ENCODE results near the gene CENPP.

- TF ChIP-seq, protein P1, sequence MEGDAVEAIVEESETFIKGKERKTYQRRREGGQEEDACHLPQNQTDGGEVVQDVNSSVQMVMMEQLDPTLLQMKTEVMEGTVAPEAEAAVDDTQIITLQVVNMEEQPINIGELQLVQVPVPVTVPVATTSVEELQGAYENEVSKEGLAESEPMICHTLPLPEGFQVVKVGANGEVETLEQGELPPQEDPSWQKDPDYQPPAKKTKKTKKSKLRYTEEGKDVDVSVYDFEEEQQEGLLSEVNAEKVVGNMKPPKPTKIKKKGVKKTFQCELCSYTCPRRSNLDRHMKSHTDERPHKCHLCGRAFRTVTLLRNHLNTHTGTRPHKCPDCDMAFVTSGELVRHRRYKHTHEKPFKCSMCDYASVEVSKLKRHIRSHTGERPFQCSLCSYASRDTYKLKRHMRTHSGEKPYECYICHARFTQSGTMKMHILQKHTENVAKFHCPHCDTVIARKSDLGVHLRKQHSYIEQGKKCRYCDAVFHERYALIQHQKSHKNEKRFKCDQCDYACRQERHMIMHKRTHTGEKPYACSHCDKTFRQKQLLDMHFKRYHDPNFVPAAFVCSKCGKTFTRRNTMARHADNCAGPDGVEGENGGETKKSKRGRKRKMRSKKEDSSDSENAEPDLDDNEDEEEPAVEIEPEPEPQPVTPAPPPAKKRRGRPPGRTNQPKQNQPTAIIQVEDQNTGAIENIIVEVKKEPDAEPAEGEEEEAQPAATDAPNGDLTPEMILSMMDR (IDR thresholded peaks at IDR 0.05; ENCODE audit: low read depth, low read length): no peak
- TF ChIP-seq EZH2phosphoT487 (IDR thresholded peaks at IDR 0.05; ENCODE audit: low read depth): no peak
Observed at GRCh38 chr9:92656537-92656925, 330.8 kb downstream of the CENPP start.
